WERI-Rb-1 (cell line): ENCODE results near the gene TOR2A.

Experiments used
- DNase-seq: peaks from one replicate; pipeline ENCODE4 v3.0.0-alpha.2; 2020
- H3K27ac ChIP-seq: fragments of 250-450 bp; sonication (Bioruptor Pico); 2 replicates; pipeline ENCODE4 v1.5.1; 2020; ENCODE audit warnings: mild to moderate bottlenecking, moderate library complexity
- H3K27me3 ChIP-seq: fragments of 250-450 bp; sonication (Bioruptor Pico); 2 replicates; pipeline ENCODE4 v1.5.1; 2021; ENCODE audit warnings: mild to moderate bottlenecking, low read depth, moderate library complexity; ENCODE audit not compliant: insufficient read depth, severe bottlenecking
- H3K36me3 ChIP-seq: fragments of 250-450 bp; sonication (Bioruptor Pico); 2 replicates; pipeline ENCODE4 v1.5.1; 2020; ENCODE audit warnings: mild to moderate bottlenecking, moderate library complexity
- H3K4me3 ChIP-seq: 2 replicates; pipeline ENCODE4 v1.5.1; 2011; ENCODE audit warnings: low read depth, mild to moderate bottlenecking, control low read depth, low read length
- H3K9me3 ChIP-seq: fragments of 250-450 bp; sonication (Bioruptor Pico); 2 replicates; pipeline ENCODE4 v1.5.1; 2021; ENCODE audit warnings: mild to moderate bottlenecking, moderate library complexity; ENCODE audit not compliant: severe bottlenecking
- TF ChIP-seq, protein P1 (sequence below): IDR thresholded peaks from 2 replicates; pipeline ENCODE4 v1.5.1; 2011; ENCODE audit warnings: low read depth, mild to moderate bottlenecking, control low read depth, inconsistent platforms, low read length

The TOR2A gene

DNA sequence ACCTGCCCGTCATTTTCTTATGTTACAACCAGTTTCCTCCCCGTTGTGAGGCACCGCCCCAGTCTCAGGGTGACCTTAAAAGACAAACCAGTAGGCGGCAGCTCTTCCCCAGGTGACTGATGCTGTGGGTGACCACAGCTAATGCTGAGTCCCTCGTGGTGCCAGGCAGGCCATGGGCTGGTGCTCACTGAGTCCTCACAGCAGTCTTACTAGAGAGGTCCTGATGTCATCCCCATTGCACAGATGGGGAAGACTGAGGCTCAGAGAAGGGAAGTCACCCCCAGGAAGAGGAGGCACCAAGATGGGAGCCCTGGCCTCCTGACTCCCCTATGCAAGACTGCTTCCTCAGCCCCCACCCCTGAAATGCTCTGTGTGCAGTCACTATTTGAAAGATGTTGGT lies 27.3 kb downstream of the TOR2A start:
- no peaks in the 10 kb centered on the region for H3K27me3 ChIP-seq
- peaks cover 4% of the 10 kb centered on the region for H3K9me3 ChIP-seq
- H3K27ac ChIP-seq = no peak overlapping the region
- H3K36me3 ChIP-seq = no peaks in the 10 kb centered on the region
- no peak overlapping the region for H3K4me3 ChIP-seq
- DNase-seq = no peak
- TF ChIP-seq, protein P1, sequence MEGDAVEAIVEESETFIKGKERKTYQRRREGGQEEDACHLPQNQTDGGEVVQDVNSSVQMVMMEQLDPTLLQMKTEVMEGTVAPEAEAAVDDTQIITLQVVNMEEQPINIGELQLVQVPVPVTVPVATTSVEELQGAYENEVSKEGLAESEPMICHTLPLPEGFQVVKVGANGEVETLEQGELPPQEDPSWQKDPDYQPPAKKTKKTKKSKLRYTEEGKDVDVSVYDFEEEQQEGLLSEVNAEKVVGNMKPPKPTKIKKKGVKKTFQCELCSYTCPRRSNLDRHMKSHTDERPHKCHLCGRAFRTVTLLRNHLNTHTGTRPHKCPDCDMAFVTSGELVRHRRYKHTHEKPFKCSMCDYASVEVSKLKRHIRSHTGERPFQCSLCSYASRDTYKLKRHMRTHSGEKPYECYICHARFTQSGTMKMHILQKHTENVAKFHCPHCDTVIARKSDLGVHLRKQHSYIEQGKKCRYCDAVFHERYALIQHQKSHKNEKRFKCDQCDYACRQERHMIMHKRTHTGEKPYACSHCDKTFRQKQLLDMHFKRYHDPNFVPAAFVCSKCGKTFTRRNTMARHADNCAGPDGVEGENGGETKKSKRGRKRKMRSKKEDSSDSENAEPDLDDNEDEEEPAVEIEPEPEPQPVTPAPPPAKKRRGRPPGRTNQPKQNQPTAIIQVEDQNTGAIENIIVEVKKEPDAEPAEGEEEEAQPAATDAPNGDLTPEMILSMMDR = no peak

DNA sequence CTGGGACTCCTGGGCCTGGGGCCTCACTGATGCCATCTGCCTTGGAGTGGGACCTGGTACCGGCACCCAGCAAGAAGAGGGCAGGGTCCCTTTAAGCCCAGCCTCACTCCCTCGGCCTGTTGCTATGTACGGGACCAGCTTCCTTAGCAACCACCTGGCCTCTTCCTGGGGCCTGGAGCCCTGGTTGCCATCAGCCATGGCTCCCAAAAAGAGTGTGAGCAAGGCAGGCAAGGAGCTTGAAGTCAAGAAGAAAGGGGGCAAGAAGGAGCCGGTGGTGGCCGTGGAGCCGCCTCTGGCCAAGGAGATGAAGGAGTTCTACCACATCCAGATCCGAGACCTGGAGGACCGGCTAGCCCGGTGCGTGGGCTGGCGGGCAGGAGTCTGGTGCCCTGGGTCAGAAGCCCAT lies 28.3 kb downstream of the TOR2A start, which contains the start of gene CFAP157:
Gene CFAP157, plus strand, starts transcription at position 153 of the 406 bp plus-strand sequence. Its CDS starts 44 bp downstream, at position 197.
- Histone ChIP-seq H3K9me3 (peaks cover 4% of the 10 kb centered on the region), H3K27me3 (no peaks in the 10 kb centered on the region), H3K36me3 (no peaks in the 10 kb centered on the region), H3K27ac (no peak within 1 kb of the TSS; the same call in 1 of the 2 replicates), H3K4me3 (no peak within 1 kb of the TSS)
- TF ChIP-seq, protein P1 = no peak
- DNase-seq = no peak

DNA sequence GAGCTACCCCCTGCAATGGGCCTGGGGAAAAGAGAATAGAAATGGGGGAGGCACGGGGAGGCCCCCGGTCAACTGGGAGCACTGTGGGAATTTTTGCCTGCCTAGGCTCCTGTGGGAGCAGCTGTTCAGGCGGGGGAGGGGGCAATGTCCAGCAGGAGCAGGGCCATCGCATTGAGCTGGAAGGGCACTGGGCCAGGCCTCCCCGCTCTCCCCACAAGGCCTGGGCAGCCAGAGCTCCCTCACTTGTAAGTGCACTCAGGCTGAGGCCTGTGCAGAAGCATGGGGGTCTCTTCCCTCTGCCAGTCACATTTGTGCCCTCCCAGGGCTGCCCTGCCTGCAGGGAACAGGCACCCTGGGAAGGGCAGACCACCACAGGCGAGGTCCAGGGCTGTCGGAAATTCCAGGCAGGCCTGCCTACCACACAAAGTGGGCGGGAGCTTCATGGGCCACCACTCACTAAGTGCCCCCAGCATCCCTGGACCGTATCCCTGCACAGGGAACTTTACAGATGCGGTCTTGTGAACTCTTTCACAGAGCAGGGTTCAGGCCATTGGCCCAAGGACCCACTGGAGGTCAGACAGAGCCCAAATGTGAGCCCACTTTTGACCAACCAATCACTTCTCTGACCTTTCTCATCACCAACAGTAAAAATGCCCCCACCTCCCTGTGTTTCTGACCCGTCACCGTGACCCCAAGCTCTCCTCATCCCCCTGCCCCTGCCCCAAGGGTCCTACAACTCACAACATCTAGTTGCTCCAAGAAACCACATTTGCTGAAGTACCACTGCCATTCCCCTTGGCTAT lies 29.3 kb downstream of the TOR2A start:
- H3K27ac ChIP-seq = peak overlapping the region; percentile 44
- TF ChIP-seq, protein P1 = no peak
- peaks cover 4% of the 10 kb centered on the region for H3K9me3 ChIP-seq
- no peaks in the 10 kb centered on the region for H3K36me3 ChIP-seq
- peak; percentile 77 for DNase-seq
- H3K27me3 ChIP-seq = no peaks in the 10 kb centered on the region
- no peak overlapping the region for H3K4me3 ChIP-seq

DNA sequence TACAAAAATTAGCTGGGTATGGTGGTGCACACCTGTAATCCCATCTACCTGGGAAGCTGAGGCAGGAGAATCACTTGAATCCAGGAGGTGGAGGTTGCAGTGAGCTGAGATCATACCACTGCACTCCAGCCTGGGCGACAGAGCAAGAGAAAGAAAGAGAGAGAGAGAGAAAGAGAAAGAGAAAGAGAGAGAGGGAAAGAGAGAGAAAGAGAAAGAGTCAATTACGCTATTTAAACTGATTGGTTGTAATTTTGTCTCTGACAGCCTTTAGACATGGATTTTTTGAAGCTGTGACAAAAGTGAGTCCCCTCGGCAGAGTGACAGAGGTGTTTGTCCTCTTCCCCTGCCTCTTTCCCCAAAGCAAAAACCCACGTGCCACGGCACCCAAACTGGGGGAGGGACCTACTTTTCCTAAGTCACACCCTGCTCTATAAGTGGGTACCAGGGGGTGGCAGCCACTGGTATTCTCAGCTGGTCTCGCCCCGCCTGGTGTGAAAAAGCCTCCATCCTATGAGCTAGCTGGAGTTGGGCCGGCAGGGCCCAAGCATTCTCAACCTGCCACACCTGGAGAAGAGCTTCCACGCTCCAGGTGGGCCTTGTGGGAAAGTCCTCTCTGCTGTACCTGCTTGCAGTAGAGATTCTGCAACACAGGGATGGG lies 31.7 kb downstream of the TOR2A start:
- Histone ChIP-seq H3K27ac (no peak overlapping the region), H3K9me3 (peaks cover 4% of the 10 kb centered on the region), H3K4me3 (no peak overlapping the region), H3K27me3 (no peaks in the 10 kb centered on the region), H3K36me3 (no peaks in the 10 kb centered on the region)
- TF ChIP-seq, protein P1 = no peak
- DNase-seq = no peak

DNA sequence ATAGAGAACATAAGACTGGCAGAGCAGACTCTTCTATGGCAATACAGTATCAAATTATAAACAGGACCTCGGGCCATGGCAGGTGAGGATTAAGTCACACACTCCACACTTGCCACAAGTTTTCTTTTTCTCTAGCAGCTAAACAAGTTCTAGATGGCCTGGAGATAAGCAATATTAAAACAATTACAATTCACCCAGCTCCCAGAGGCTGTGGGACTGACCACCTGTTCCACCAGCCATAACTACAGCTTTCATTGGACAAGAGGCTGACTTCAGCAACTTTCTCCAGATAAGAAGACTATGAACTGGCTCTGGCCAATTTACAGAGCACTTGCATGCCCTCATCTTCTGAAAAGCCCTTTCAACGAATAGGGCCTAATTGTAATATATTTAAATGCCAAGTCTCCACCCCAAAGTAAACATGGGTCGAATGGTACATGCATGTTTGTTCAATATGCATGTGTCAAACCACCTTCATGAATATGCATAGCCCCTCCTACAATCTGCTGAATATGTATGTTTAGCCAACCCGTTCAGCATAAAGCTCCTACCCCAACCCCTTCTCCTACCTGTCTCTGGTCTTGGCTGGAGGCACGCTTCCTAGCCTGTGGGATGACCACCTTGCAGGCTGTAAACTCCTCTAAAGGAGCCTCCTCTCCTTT lies 34.4 kb downstream of the TOR2A start:
- no peak overlapping the region for H3K27ac ChIP-seq
- H3K4me3 ChIP-seq = no peak overlapping the region
- no peak for DNase-seq
- no peaks in the 10 kb centered on the region for H3K9me3 ChIP-seq
- no peaks in the 10 kb centered on the region for H3K36me3 ChIP-seq
- TF ChIP-seq, protein P1 = no peak
- H3K27me3 ChIP-seq = no peaks in the 10 kb centered on the region
